Natural killer cell (primary cell): ENCODE results near the gene SLC2A11. TPM values are rescaled to one million over a fixed set of nuclear protein-coding genes. Genes with fewer than 3 reads are reported as not detected.

ENCODE experiments used
- ATAC-seq, 3 donors: fragments of 150-1000 bp in 2 of 3; fragments of 200-7000 bp in 1 of 3; cut with Tn5 transposase; 1 replicate in 1 of 3; 2 replicates in 2 of 3; pipeline ENCODE4 v1.10.0; 2021; ENCODE audit warnings: mild to moderate bottlenecking in 2 of 3, moderate library complexity in 2 of 3
- DNase-seq, 2 donors: peaks; one replicate each; pipeline versions ENCODE4 v3.0.0 to v3.0.0-alpha.2; 2013 to 2021; ENCODE audit warnings: mixed read lengths in 1 of 2
- H3K27ac ChIP-seq: one replicate; pipeline ENCODE4 v1.5.1; 2013; ENCODE audit warnings: mild to moderate bottlenecking, low read length
- H3K27me3 ChIP-seq: one replicate; pipeline ENCODE4 v1.6.1; 2013; ENCODE audit warnings: low read length; ENCODE audit not compliant: control insufficient read depth, insufficient read depth
- H3K36me3 ChIP-seq: one replicate; pipeline ENCODE4 v1.6.1; 2013; ENCODE audit warnings: low read length; ENCODE audit not compliant: control insufficient read depth, insufficient read depth
- H3K4me1 ChIP-seq: one replicate; pipeline ENCODE4 v1.6.1; 2013; ENCODE audit warnings: low read length; ENCODE audit not compliant: control insufficient read depth, insufficient read depth
- H3K4me3 ChIP-seq: one replicate; pipeline ENCODE4 v1.5.1; 2013; ENCODE audit warnings: low read length
- H3K9me3 ChIP-seq: one replicate; pipeline ENCODE4 v1.6.1; 2013; ENCODE audit warnings: low read length; ENCODE audit not compliant: control insufficient read depth, insufficient read depth
- H3K27ac Mint-ChIP-seq, 2 donors: one replicate each; pipeline ENCODE4 v1.8.0; 2022; ENCODE audit warnings: mild to moderate bottlenecking in 2 of 2, mixed read lengths in 2 of 2, moderate library complexity in 1 of 2
- H3K27me3 Mint-ChIP-seq, 2 donors: one replicate each; pipeline ENCODE4 v1.8.0; 2022; ENCODE audit warnings: low read depth in 2 of 2, mixed read lengths in 2 of 2
- H3K36me3 Mint-ChIP-seq: one replicate; pipeline ENCODE4 v1.8.0; 2022; ENCODE audit warnings: mixed read lengths
- H3K4me1 Mint-ChIP-seq, 2 donors: one replicate each; pipeline ENCODE4 v1.8.0; 2022; ENCODE audit warnings: mixed read lengths in 2 of 2
- H3K4me3 Mint-ChIP-seq: one replicate; pipeline ENCODE4 v1.8.0; 2022; ENCODE audit warnings: mild to moderate bottlenecking, moderate library complexity, mixed read lengths
- H3K9me3 Mint-ChIP-seq, 2 donors: one replicate each; pipeline ENCODE4 v1.8.0; 2022; ENCODE audit warnings: mixed read lengths in 2 of 2
- WGBS: methylation state at CpG from one replicate; pipeline ENCODE4 v1.1.7; 2013; ENCODE audit warnings: missing lambda C conversion rate; ENCODE audit not compliant: insufficient coverage; 5-methylcytosine and 5-hydroxymethylcytosine counted together
- intact Hi-C: fragments of 100-400 bp; cut with micrococcal nuclease; formaldehyde crosslinking; loops from one replicate; pipeline ENCODE4 v1.14.2; 2022
- total RNA-seq, 4 donors: library from RNA; stranded (reverse); fragments of 120-200 nt in 1 of 4; gene quantifications; one replicate each; pipeline versions ENCODE4 v1.2.3 to v1.2.4, GENCODE V29; 2013 to 2022
- TF ChIP-seq, protein P1 (sequence below): fragments of 200-600 bp; IDR thresholded peaks from one replicate; pipeline ENCODE4 v1.8.0; 2022; ENCODE audit warnings: antibody characterized with exemption

The SLC2A11 gene
- total RNA-seq, 3 donors from 2014 or later (not counting 1 experiment from before 2014, with no cell fraction given): 9.2 to 14.1 (median 11.8) TPM

- Histone ChIP-seq H3K27me3 (no peaks in the 10 kb centered on the region), H3K36me3 (no peaks in the 10 kb centered on the region), H3K9me3 (no peaks in the 10 kb centered on the region), H3K27ac (no peak overlapping the region), H3K4me1 (peaks cover 66% of the 10 kb centered on the region), H3K4me3 (no peak overlapping the region)
- Mint-ChIP-seq H3K4me3 (no peak overlapping the region), H3K27me3 (no peaks in the 10 kb centered on the region), H3K27ac (peak overlapping the region in 1 of 2 donors; percentile 0), H3K4me1 (peaks cover 22 to 24% of the 10 kb centered on the region in 2 donors), H3K9me3 (no peaks in the 10 kb centered on the region), H3K36me3 (no peaks in the 10 kb centered on the region)
- no peak for ATAC-seq
- 90% methylated on average over 20 of the region's 20 CpGs for WGBS
- no peak for DNase-seq
- intact Hi-C loops: no loop called here
- TF ChIP-seq, protein P1, sequence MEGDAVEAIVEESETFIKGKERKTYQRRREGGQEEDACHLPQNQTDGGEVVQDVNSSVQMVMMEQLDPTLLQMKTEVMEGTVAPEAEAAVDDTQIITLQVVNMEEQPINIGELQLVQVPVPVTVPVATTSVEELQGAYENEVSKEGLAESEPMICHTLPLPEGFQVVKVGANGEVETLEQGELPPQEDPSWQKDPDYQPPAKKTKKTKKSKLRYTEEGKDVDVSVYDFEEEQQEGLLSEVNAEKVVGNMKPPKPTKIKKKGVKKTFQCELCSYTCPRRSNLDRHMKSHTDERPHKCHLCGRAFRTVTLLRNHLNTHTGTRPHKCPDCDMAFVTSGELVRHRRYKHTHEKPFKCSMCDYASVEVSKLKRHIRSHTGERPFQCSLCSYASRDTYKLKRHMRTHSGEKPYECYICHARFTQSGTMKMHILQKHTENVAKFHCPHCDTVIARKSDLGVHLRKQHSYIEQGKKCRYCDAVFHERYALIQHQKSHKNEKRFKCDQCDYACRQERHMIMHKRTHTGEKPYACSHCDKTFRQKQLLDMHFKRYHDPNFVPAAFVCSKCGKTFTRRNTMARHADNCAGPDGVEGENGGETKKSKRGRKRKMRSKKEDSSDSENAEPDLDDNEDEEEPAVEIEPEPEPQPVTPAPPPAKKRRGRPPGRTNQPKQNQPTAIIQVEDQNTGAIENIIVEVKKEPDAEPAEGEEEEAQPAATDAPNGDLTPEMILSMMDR: no peak
These were observed 15.8 kb upstream of the SLC2A11 start for GRCh38 chr22:23841736-23842445.

DNA sequence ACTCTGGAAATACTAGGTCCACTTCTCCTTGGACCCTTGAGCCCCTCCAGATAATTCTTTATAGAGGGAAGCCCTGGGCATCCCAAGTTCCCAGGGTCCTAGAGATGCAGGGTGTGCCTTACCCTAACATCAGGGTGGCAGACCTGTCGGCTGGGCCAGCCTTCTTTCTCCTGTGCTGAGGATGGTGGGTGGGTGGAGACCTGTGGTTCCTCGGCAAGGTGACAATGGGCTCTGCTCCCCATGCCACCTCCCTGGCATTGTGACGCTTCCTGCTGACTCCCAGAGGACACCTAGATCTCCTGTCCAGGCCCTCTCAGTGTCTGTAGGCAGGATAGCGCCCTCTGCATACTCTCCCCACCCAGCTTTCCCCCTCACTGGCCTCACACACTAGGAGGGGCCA is 15.1 kb upstream of the SLC2A11 start:
- no peak overlapping the region for H3K4me3 Mint-ChIP-seq
- 64% methylated on average over 4 of the region's 4 CpGs for WGBS

DNA sequence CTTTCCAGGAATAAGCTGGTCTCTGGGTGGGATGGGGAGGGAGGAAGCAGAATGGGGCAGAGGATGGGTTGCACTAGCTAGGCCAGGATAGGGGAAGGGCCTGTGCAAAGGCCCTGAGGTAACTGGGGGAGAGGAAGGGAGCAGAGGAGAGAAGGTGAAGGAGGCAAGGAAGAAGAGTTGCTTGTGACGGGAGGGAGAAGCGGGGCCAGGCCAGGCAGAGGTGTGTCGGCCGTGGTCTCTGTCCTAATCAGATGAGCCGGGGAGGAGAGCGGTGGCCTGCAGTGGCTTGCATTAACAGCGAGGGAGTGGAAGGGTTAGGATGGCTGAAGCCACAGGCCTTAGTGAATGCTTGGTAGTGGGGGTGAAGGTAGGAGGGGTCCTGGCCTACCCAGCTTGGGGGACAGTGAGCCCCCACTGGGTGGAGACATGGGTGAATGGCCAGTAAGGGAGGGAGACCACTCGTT is 12.9 kb upstream of the SLC2A11 start:
- Mint-ChIP-seq H3K27ac (no peak overlapping the region), H3K9me3 (no peaks in the 10 kb centered on the region), H3K4me1 (peaks cover 3 to 12% of the 10 kb centered on the region in 2 donors), H3K4me3 (no peak overlapping the region), H3K27me3 (no peaks in the 10 kb centered on the region), H3K36me3 (no peaks in the 10 kb centered on the region)
- H3K4me3 ChIP-seq: no peak overlapping the region
- no peak for DNase-seq
- intact Hi-C loops: loop anchor here (5.0 kb wide), 3 partner anchors 77 to 302 kb away; partner anchors contain the start of gene CHCHD10
- WGBS: 71% methylated on average over 8 of the region's 8 CpGs
- ATAC-seq: no peak
- H3K27ac ChIP-seq: peak overlapping the region; percentile 51
- H3K4me1 ChIP-seq: peaks cover 51% of the 10 kb centered on the region
- no peaks in the 10 kb centered on the region for H3K36me3 ChIP-seq
- H3K27me3 ChIP-seq: no peaks in the 10 kb centered on the region
- H3K9me3 ChIP-seq: no peaks in the 10 kb centered on the region
- TF ChIP-seq, protein P1: no peak

More for the DNA sequence above, 15.1 kb upstream of the SLC2A11 start:
- Mint-ChIP-seq H3K4me1 (peaks cover 22 to 24% of the 10 kb centered on the region in 2 donors), H3K27ac (no peak overlapping the region), H3K27me3 (no peaks in the 10 kb centered on the region), H3K9me3 (no peaks in the 10 kb centered on the region), H3K36me3 (no peaks in the 10 kb centered on the region)
- Histone ChIP-seq H3K36me3 (no peaks in the 10 kb centered on the region), H3K4me3 (no peak overlapping the region), H3K9me3 (no peaks in the 10 kb centered on the region), H3K4me1 (peaks cover 62% of the 10 kb centered on the region), H3K27ac (no peak overlapping the region), H3K27me3 (no peaks in the 10 kb centered on the region)
- intact Hi-C loops: no loop called here
- TF ChIP-seq, protein P1: no peak
- ATAC-seq (no peak), DNase-seq (no peak)
